H9 (cell line): ENCODE measurements around the gene RNF141. TPM values are rescaled to one million over a fixed set of nuclear protein-coding genes. Genes with fewer than 3 reads are reported as not detected.

Experiments used
- DNase-seq: peaks from one replicate; pipeline ENCODE4 v3.0.0-alpha.2; 2017
- H2AFZ ChIP-seq: one replicate; pipeline ENCODE4 v1.6.1; 2013; ENCODE audit warnings: mild to moderate bottlenecking, low read length, control low read depth, moderate library complexity
- H2AK5ac ChIP-seq: 2 replicates; pipeline ENCODE4 v1.6.1; 2013; ENCODE audit warnings: low read length, control low read depth, mixed read lengths; ENCODE audit not compliant: insufficient read length
- H2BK120ac ChIP-seq: one replicate; pipeline ENCODE4 v1.6.1; 2013; ENCODE audit warnings: low read depth, mild to moderate bottlenecking, low read length, control low read depth, inconsistent platforms; ENCODE audit not compliant: poor library complexity, severe bottlenecking
- H2BK12ac ChIP-seq: 2 replicates; pipeline ENCODE4 v1.6.1; 2013; ENCODE audit warnings: low read length, control low read depth, mixed read lengths, low read depth; ENCODE audit not compliant: insufficient read length
- H2BK15ac ChIP-seq: 2 replicates; pipeline ENCODE4 v1.6.1; 2013; ENCODE audit warnings: low read depth, low read length, control low read depth
- H2BK20ac ChIP-seq: one replicate; pipeline ENCODE4 v1.6.1; 2013; ENCODE audit warnings: low read depth, mild to moderate bottlenecking, low read length, control low read depth, inconsistent platforms; ENCODE audit not compliant: poor library complexity, severe bottlenecking
- H2BK5ac ChIP-seq: 2 replicates; pipeline ENCODE4 v1.6.1; 2013; ENCODE audit warnings: low read length, control low read depth, mixed read lengths; ENCODE audit not compliant: insufficient read length
- H3K14ac ChIP-seq: 2 replicates; pipeline ENCODE4 v1.6.1; 2013; ENCODE audit warnings: low read length, control low read depth; ENCODE audit not compliant: insufficient read depth
- H3K18ac ChIP-seq: 2 replicates; pipeline ENCODE4 v1.6.1; 2013; ENCODE audit warnings: low read depth, mild to moderate bottlenecking, mixed read lengths, low read length, control low read depth; ENCODE audit not compliant: insufficient read length
- H3K23ac ChIP-seq: 2 replicates; pipeline ENCODE4 v1.6.1; 2013; ENCODE audit warnings: low read length, control low read depth, mixed read lengths, low read depth; ENCODE audit not compliant: insufficient read length
- H3K23me2 ChIP-seq: 2 replicates; pipeline ENCODE4 v1.6.1; 2013; ENCODE audit warnings: low read depth, mild to moderate bottlenecking, mixed read lengths, low read length, control low read depth; ENCODE audit not compliant: insufficient read length, poor library complexity, severe bottlenecking
- H3K27ac ChIP-seq: 2 replicates; pipeline ENCODE4 v1.5.1; 2013; ENCODE audit warnings: low read length, control low read depth, mixed read lengths, low read depth; ENCODE audit not compliant: insufficient read length
- H3K27me3 ChIP-seq: 2 replicates; pipeline ENCODE4 v1.6.1; 2013; ENCODE audit warnings: low read length, control low read depth, inconsistent platforms; ENCODE audit not compliant: insufficient read depth
- H3K4ac ChIP-seq: 2 replicates; pipeline ENCODE4 v1.6.1; 2013; ENCODE audit warnings: low read depth, mild to moderate bottlenecking, control low read depth, inconsistent platforms, low read length, moderate library complexity
- H3K4me1 ChIP-seq: 2 replicates; pipeline ENCODE4 v1.6.1; 2013; ENCODE audit warnings: low read length, control low read depth, inconsistent platforms; ENCODE audit not compliant: insufficient read depth
- H3K4me2 ChIP-seq: 2 replicates; pipeline ENCODE4 v1.6.1; 2013; ENCODE audit warnings: low read length, control low read depth, mixed read lengths; ENCODE audit not compliant: insufficient read length, insufficient read depth
- H3K56ac ChIP-seq: 2 replicates; pipeline ENCODE4 v1.6.1; 2013; ENCODE audit warnings: low read depth, mild to moderate bottlenecking, mixed read lengths, low read length, control low read depth; ENCODE audit not compliant: insufficient read length
- H3K79me1 ChIP-seq: 2 replicates; pipeline ENCODE4 v1.6.1; 2013; ENCODE audit warnings: low read depth, mild to moderate bottlenecking, moderate library complexity, low read length, control low read depth, inconsistent platforms; ENCODE audit not compliant: insufficient read depth, poor library complexity, severe bottlenecking
- H3K79me2 ChIP-seq: 2 replicates; pipeline ENCODE4 v1.6.1; 2013; ENCODE audit warnings: low read length, control low read depth, inconsistent platforms; ENCODE audit not compliant: insufficient read depth
- H3K9ac ChIP-seq: 2 replicates; pipeline ENCODE4 v1.6.1; 2013; ENCODE audit warnings: low read length, control low read depth, mixed read lengths; ENCODE audit not compliant: insufficient read length; ENCODE audit errors: extremely low read depth
- H3K9me3 ChIP-seq: one replicate; pipeline ENCODE4 v1.6.1; 2013; ENCODE audit warnings: low read depth, low read length, inconsistent platforms; ENCODE audit not compliant: control insufficient read depth
- H3T11ph ChIP-seq: one replicate; pipeline ENCODE4 v1.6.1; 2013; ENCODE audit warnings: mild to moderate bottlenecking, low read length, control low read depth, inconsistent platforms
- H4K20me1 ChIP-seq: one replicate; pipeline ENCODE4 v1.6.1; 2013; ENCODE audit not compliant: control insufficient read depth, insufficient read length, insufficient read depth
- H4K5ac ChIP-seq: 2 replicates; pipeline ENCODE4 v1.6.1; 2013; ENCODE audit warnings: low read depth, mild to moderate bottlenecking, mixed read lengths, low read length, control low read depth; ENCODE audit not compliant: insufficient read length
- H4K8ac ChIP-seq: replicated peaks from 2 replicates; pipeline ENCODE4 v1.6.1; 2013; ENCODE audit warnings: low read length, control low read depth, mixed read lengths, low read depth; ENCODE audit not compliant: insufficient read length
- H4K91ac ChIP-seq: 2 replicates; pipeline ENCODE4 v1.6.1; 2013; ENCODE audit warnings: low read depth, mild to moderate bottlenecking, moderate library complexity, mixed read lengths, low read length, control low read depth; ENCODE audit not compliant: insufficient read length
- H3K27ac Mint-ChIP-seq, 3 experiments: 2 replicates in 2 of 3; 3 replicates in 1 of 3; pipeline ENCODE4 v1.8.0; 2020 to 2021; ENCODE audit warnings: mixed read lengths in 3 of 3, mild to moderate bottlenecking in 1 of 3, moderate library complexity in 1 of 3
- H3K27me3 Mint-ChIP-seq: 2 replicates; pipeline ENCODE4 v1.8.0; 2021; ENCODE audit warnings: low read depth, mild to moderate bottlenecking, moderate library complexity, mixed read lengths
- H3K36me3 Mint-ChIP-seq, 3 experiments: 2 replicates in 2 of 3; 3 replicates in 1 of 3; pipeline ENCODE4 v1.8.0; 2020 to 2021; ENCODE audit warnings: low read depth in 3 of 3, mixed read lengths in 3 of 3; ENCODE audit not compliant: insufficient read depth in 1 of 3
- H3K4me1 Mint-ChIP-seq, 2 experiments: 2 replicates each; pipeline ENCODE4 v1.8.0; 2020; ENCODE audit warnings: mixed read lengths in 2 of 2
- H3K4me3 Mint-ChIP-seq, 2 experiments: 2 replicates in 1 of 2; 3 replicates in 1 of 2; pipeline ENCODE4 v1.8.0; 2020 to 2021; ENCODE audit warnings: mild to moderate bottlenecking in 2 of 2, mixed read lengths in 2 of 2, moderate library complexity in 1 of 2
- H3K9me3 Mint-ChIP-seq, 2 experiments: 2 replicates in 1 of 2; 3 replicates in 1 of 2; pipeline ENCODE4 v1.8.0; 2020; ENCODE audit warnings: mild to moderate bottlenecking in 2 of 2, mixed read lengths in 2 of 2, moderate library complexity in 1 of 2
- CTCF ChIP-seq: fragments of 200-600 bp; sonication (generic); conservative IDR thresholded peaks from 3 replicates; pipeline ENCODE4 v1.8.0; 2021; ENCODE audit warnings: antibody characterized with exemption, mild to moderate bottlenecking
- WGBS: extraction: QIAGEN DNeasy Blood & Tissue Kit; methylation state at CpG from one replicate; pipeline ENCODE4 v1.1.7; 2013; ENCODE audit warnings: missing lambda C conversion rate, low lambda C conversion rate, mixed read lengths; ENCODE audit not compliant: insufficient read length; ENCODE audit errors: extremely low coverage; 5-methylcytosine and 5-hydroxymethylcytosine counted together
- total RNA-seq: library from RNA; stranded (reverse); gene quantifications from 2 replicates; pipeline ENCODE4 v1.2.1, GENCODE V29; 2021

RNF141 gene
- total RNA-seq, 1 experiment from 2014 or later: 24.7 TPM

GRCh38 chr11:10480760-10481159 lies 60.2 kb downstream of the RNF141 start:
- no peaks in the 10 kb centered on the region for H4K20me1 ChIP-seq
- H2BK15ac ChIP-seq: no peak overlapping the region
- no peak overlapping the region for H3T11ph ChIP-seq
- TF ChIP-seq CTCF: no peak
- H2BK5ac ChIP-seq: no peak overlapping the region
- no peak overlapping the region for H3K4ac ChIP-seq
- no peak overlapping the region for H3K9ac ChIP-seq
- no peak overlapping the region for H4K8ac ChIP-seq
- no peaks in the 10 kb centered on the region for H3K27me3 ChIP-seq
- H4K5ac ChIP-seq: no peak overlapping the region
- no peaks in the 10 kb centered on the region for H3K27me3 Mint-ChIP-seq
- H3K23me2 ChIP-seq: no peaks in the 10 kb centered on the region
- no peak overlapping the region for H2BK20ac ChIP-seq
- H3K79me2 ChIP-seq: no peaks in the 10 kb centered on the region
- H3K14ac ChIP-seq: no peak overlapping the region
- no peaks in the 10 kb centered on the region for H3K9me3 ChIP-seq
- H3K23ac ChIP-seq: no peak overlapping the region
- H3K9me3 Mint-ChIP-seq: no peaks in the 10 kb centered on the region
- no peak overlapping the region for H2BK12ac ChIP-seq
- no peaks in the 10 kb centered on the region for H3K36me3 Mint-ChIP-seq
- no CpG with 5 or more reads among the region's 2 CpGs for WGBS
- no peaks in the 10 kb centered on the region for H3K79me1 ChIP-seq
- H3K27ac Mint-ChIP-seq: no peak overlapping the region
- H3K56ac ChIP-seq: no peak overlapping the region
- no peak overlapping the region for H2AK5ac ChIP-seq
- no peak overlapping the region for H4K91ac ChIP-seq
- no peak overlapping the region for H3K18ac ChIP-seq
- H2BK120ac ChIP-seq: no peak overlapping the region
- no peak overlapping the region for H3K4me2 ChIP-seq
- no peak overlapping the region for H2AFZ ChIP-seq
- H3K4me1 ChIP-seq: no peaks in the 10 kb centered on the region
- no peaks in the 10 kb centered on the region for H3K4me1 Mint-ChIP-seq
- no peak overlapping the region for H3K4me3 Mint-ChIP-seq
- H3K27ac ChIP-seq: no peak overlapping the region
- DNase-seq: no peak
